NOMO-1 (cell line): ENCODE data around the gene KCNT1.

Experiments
- DNase-seq, 2 experiments: peaks; one replicate each; lab custom pipeline; 2025; ENCODE audit not compliant: unreplicated experiment in 2 of 2; lab: John Stamatoyannopoulos, UW

KCNT1 gene

DNA sequence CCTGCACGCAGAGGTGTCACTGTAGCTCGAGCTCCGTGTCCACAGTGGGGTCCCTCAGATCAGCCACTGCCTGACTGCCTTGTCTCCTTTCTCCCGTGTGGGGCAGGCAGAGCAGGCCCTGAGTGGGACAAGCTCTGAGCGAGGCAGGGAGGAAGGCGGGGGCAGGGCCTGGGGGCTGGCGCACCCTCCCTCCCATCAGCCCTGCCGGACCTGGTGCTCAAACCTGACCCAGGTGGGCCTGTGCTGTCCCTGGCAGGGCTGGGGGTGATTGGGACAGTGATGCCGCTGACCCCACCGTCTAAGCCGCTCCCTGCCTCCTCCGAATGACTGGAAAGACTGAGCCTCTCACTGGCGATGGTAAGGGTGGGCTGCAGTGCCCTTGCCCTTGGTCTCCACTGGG, 60.9 kb downstream of the KCNT1 start:
- no peak for DNase-seq

DNA sequence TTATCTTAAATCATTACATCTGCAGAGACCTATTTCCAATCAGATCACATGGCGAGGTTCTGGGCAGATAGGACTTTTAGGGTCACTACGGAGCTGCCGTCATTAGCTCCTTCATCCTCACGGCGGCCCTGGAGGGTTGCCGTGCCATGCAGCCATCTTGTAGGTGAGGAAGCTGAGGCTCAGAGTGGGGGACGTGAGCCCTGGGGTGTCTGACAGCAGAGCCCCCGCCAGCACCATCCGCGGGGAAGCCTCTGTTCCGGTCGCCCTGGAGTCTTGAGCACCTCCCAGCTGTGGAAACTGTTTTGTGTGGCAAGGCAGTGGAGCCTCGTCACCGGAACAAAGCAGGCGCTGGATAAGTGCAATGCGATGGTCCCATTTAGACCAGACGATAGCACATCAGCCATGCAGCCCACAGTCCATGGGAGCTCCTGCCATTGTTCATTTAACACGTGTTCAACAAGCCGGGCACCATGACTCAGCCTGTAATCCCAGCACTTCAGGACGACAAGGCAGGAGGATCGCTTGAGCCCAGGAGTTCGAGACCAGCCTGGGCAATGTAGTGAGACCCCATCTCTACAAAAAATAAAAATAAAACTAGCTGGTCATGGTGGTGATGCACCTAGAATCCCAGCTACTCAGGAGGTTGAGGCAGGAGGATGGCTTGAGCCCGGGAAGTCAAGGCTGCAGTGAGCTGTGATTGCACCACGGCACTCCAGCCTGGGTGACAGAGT, 61.9 kb downstream of the KCNT1 start:
- no peak for DNase-seq

- DNase-seq: no peak
Measured at GRCh38 chr9:135764731-135765130, 62.7 kb downstream of the KCNT1 start.

GRCh38 chr9:135765416-135765815, 63.4 kb downstream of the KCNT1 start:
- DNase-seq: no peak

- no peak for DNase-seq
Measured at GRCh38 chr9:135766251-135766650, 64.3 kb downstream of the KCNT1 start.

- no peak for DNase-seq
Measured at GRCh38 chr9:135766707-135767106, 64.7 kb downstream of the KCNT1 start.

DNA sequence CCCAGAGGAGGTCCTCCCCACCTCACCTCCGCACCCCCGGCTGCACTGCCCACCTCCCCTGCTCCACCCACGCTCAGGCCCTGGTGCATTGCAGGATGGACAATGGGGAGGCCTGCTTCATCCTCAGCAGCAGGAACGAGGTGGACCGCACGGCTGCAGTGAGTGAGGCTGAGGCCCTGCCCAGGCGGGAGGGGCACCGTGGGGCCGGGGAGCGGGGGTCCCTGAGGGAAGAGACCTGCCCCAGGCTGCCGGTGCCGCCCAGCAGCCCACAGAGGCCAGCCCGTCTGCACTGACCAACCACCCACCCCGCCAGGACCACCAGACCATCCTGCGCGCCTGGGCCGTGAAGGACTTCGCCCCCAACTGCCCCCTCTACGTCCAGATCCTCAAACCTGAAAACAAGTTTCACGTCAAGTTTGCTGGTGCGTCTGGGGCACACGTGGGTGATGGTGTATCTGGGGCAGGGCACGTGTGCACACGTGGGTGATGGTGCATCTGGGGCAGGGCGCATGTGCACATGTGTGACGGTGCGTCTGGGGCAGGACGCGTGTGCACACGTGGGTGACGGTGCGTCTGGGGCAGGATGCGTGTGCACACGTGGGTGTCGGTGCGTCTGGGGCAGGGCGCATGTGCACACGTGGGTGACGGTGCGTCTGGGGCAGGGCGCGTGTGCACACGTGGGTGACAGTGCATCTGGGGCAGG, 66.7 kb downstream of the KCNT1 start:
- DNase-seq: no peak

DNA sequence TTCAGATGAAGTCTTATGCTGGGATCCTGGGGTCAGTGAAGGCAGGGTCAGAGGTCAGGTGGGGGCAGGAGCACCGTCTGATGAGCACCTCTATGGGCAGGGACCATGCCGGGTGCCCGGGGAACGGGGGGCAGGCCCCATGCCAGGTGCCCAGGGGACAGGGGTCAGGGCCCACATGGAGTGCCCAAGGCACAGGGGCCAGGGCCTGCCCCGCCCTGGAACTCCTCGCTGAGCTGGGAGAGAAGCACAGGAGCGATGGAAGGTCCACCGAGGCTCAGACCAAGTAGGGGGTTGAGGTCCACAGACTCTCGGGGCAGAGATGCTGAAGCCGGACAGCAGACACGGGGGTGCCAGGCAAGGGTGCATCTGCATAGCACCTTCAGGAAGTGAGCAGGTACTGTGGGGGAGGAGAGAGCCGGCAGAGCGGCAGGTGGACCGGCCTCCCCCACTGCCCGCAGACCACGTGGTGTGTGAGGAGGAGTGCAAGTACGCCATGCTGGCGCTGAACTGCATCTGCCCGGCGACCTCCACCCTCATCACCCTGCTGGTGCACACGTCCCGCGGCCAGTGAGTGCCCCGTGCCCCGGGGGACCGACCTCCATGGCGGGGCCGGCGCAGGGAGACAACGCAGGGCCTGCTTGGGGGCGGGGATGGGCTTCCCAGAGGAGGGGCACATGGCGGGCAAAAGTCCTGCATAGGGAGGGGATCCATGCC, 67.7 kb downstream of the KCNT1 start:
- DNase-seq: no peak

GRCh38 chr9:135770203-135770535, 68.2 kb downstream of the KCNT1 start:
- DNase-seq: no peak

DNA sequence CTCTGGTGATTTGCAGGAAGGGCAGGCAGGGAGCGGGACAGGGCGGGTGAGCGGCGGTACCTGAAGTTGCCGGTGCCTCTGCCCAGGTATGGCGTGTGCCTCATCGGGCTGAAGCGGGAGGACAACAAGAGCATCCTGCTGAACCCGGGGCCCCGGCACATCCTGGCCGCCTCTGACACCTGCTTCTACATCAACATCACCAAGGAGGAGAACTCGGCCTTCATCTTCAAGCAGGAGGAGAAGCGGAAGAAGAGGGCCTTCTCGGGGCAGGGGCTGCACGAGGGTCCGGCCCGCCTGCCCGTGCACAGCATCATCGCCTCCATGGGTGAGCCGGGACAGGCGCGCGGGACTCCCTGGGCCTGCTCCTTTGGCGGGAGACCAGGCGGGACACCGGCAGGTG, 68.8 kb downstream of the KCNT1 start:
- no peak for DNase-seq

GRCh38 chr9:135771401-135772051, 69.5 kb downstream of the KCNT1 start:
- no peak for DNase-seq

- DNase-seq: no peak
Measured at GRCh38 chr9:135772056-135772646, 70.2 kb downstream of the KCNT1 start.

- no peak for DNase-seq
Measured at GRCh38 chr9:135772702-135773493, 70.9 kb downstream of the KCNT1 start.

DNA sequence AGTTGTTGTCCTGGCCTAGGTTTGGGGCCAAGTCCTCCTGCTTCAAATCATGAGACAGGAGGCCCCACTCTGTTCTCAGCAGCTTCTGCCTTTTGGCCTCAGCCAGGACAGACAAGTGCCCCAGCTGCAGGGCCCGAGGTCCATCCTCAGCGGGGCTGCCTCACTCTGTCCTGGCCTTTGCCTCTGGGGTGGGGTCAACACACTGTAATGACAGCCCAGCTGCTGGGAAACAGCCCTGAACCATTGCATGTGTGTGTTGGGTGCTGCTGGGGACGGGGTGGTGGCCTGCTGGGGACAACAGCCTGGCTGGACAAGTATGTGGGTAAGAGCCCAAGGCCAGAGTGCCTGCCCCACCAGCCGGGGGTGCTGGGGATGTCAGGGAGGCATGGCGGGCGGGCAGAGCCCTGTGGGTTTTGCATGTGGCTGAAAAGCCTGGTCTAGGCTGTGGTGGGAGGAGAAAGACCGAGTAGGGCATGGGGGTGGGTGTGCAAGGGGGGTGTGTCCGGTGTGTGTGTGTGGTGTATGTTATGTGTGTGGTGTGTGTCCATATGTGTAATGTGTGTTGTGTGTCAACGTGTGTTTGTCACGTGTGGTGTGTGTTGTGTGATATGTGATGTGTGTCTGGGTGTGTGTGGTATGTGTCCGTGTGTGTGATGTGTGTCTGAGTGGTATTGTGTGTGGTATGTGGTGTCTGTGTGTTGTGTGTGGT, 71.7 kb downstream of the KCNT1 start:
- DNase-seq: no peak

GRCh38 chr9:135774239-135774747, 72.3 kb downstream of the KCNT1 start:
- no peak for DNase-seq

GRCh38 chr9:135774794-135775525, 73.0 kb downstream of the KCNT1 start:
- no peak for DNase-seq

DNA sequence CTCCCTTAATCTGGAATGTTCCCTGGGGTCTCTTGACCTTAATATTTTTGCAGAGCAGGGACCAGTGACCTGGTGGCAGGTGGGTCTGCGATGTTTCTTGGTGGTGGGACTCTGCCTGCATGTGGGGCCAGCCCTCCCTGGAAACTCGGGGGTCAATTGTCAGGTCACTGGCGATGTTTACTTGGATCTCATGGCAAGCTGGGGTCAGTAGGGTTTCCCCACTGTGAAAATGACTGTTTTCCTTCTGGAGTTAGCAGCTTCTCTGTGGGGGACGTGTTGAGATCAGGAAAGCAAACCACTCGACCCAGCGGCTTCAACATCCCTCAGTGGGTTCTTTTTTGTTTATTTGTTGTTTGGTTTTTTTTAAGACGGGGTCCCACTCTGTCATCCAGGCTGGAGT, 73.9 kb downstream of the KCNT1 start:
- no peak for DNase-seq

GRCh38 chr9:135776893-135777622, 75.1 kb downstream of the KCNT1 start:
- no peak for DNase-seq
